GM19240 (cell line): ENCODE results near the gene FXR2.
A peak's percentile ranks its signal among the peaks of the same experiment; 100 is the strongest.
"Not testable (repeated sequence)": the region's sequence is repeated elsewhere in the genome, so short reads cannot be mapped to it uniquely, and the experiment has no call there.

Experiments
- DNase-seq: peaks from one replicate; pipeline ENCODE4 v3.0.0; 2011; ENCODE audit warnings: low spot score; ENCODE audit not compliant: insufficient read length

The FXR2 gene

DNA sequence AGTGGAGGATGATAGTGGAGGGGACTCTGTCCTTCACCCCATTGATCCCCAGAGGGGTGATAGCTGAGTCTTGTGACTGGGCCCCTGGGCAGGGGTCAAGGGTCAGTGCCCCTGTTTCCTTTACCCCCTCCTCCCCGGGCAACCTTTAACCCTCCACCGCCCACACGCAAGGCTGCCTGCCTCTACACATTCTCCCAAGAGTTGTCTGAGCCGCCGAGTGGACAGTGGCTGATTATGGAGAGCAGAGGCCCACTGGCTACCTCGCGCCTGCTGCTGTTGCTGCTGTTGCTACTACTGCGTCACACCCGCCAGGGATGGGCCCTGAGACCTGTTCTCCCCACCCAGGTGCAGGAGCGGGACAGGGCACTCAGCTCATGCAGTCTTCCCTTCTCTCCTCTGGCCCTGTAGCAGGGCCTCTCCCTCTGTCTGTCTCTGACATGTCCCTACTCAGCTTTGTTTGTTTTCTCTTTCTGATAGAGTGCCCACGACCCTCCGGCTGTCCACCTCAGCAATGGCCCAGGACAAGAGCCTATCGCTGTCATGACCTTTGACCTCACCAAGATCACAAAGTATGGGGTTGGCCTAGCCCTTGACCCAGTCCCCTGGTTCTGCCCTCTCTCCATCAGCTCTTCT lies 15.4 kb upstream of the FXR2 start, which contains the start of gene SHBG:
TSS of gene SHBG (plus strand) at position 197 of the 633 bp plus-strand sequence. CDS start at position 235, 38 bp downstream.
- DNase-seq = no peak

DNA sequence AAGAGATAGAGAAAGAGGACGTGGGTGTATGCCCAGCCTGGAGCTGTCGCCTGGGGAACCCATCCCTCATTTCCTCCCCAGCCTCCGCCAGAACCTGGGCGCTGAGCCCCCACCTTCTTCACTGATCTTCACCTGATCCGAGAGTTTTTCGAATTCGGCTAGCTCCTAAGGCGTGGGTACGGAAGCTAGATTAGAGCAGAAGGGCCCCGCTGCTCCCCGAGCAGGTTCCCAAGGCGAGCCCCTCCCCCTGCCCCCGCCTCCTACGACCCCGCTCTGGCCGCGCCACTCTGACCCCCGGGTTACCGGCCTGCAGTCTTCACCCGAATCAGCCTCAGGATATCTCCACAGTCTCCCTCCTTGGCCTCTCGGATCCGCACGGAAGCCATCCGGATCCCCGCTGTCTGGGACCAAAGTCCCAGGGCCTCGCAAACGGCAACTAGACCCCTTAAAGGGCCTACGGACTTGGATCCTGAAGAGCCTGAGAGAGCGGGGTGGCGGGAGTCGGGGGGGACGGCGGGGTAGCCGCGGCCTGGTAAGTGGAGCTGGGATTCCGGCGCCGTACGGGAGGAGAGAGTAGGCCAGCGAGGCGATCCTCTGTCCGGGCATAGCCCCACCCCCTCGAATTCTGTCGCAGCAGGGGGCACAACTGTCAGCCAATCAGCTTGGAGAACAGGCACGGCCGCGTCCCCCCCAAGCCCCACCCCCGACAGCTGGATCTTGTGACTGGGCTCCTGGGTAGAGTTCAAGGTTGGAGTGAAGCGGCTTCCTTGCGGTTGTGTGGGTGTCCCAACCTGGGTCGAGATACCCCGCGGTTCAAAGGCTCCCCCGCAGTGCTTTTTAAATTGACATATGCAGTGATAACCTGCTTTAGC lies 12.8 kb upstream of the FXR2 start, which contains the start of gene SAT2:
TSS of gene SAT2 (minus strand) at position 572 of the 872 bp plus-strand sequence. CDS start at position 386, 186 bp downstream.
- peak; percentile 94 for DNase-seq

DNA sequence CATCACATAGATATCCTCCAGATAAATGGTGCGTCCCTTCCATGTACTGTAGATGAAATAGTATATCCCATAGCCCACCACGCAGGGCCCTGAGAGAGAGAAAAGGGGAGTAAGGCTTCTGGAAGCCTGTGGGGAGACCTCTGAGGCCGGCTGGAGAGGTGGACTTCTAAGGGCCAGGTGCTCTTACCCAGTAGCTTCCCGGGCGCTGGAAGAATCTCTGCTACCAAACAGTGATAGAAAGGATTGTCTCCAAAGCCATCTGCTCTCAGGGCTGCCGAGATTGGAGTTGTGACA lies 12.2 kb upstream of the FXR2 start:
- no peak for DNase-seq

DNA sequence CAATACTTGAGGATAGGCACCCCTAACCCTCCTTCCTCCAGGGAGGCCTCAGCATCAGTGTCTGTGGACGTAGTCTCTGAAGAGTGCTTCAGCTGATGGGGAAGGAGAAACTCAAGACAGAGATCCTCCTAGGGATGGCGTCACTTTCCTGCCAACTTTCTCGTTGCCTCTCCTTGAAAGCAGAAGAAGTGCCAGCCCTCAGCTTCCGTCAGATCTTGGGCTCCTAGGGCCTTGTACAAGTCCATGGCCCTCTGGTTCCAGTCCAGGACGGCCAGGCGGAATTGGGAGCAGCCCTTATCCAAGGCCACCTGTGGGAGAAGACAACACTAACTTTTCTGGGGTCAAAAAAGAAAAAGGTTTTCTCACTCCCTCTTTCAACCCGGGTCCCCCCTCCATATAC lies 11.6 kb upstream of the FXR2 start:
- DNase-seq = no peak

DNA sequence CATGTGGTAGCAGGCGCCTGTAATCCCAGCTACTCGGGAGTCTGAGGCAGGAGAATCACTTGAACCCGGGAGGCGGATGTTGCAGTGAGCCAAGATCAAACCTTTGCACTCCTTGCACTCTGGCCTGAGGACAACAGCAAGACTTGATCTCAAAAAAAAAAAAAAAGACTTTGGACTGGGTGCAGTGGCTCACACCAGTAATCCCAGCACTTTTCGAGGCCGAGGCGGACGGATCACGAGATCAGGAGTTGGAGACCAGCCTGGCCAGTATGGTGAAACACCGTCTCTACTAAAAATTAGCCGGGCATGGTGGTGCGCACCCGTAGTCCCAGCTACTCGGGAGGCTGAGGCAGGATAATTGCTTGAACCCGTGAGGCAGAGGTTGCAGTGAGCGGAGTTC lies 11.1 kb upstream of the FXR2 start:
- DNase-seq = not testable (repeated sequence)

DNA sequence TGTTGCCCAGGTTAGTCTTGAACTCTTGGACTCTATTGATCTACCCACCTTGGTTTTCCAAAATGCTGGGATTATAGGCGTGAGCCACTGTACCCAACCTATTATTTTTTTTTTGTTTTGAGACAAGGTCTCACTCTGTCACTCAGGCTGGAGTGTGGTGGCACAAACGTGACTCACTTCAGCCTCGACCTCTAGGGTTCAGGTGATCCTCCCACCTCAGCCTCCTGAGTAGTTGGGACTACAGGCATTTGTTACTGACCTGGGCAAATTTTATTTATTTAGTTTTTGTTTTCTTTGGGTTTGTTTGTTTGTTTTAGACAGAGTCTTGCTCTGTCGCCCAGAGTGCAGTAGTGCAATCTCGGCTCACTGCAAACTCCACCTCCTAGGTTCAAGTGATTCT lies 9.0 kb upstream of the FXR2 start:
- DNase-seq = no peak

DNA sequence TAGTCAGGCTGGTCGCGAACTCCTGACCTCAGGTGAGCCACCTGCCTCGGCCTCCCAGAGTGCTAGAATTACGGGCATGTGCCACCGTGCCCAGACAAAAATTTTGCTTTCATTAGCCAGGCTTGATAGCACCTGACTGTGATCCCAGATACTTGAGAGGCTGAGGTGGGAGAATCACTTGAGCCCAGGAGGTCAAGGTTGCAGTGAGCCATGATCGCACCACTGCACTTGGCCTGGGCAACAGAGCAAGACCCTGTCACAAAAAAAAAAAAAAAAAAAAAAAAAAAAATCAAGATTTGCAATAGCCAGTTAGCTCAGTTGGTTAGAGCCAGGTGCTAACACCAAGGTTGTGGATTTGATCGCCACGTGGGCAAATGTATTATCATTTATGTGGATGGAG lies 6.1 kb upstream of the FXR2 start:
- no peak for DNase-seq

DNA sequence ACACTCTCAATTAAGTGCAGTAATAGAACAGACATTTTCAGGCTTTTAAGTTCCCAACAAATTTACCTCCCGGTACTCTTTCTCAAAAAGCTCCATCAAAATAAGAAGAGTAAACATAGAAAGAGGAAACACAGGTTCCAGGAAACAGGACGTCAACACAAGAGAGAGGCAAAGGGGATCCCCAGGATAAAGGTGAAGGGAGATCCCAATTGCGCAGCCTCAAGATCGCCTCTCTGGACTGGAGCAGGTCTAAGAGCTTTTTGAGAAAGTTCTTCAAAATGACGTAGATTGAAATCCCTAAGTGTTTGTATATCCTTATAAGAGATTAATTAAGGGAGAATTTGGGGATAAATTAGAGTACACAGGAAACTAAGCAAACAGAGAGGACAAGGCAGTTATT lies 3.9 kb upstream of the FXR2 start:
- no peak for DNase-seq

DNA sequence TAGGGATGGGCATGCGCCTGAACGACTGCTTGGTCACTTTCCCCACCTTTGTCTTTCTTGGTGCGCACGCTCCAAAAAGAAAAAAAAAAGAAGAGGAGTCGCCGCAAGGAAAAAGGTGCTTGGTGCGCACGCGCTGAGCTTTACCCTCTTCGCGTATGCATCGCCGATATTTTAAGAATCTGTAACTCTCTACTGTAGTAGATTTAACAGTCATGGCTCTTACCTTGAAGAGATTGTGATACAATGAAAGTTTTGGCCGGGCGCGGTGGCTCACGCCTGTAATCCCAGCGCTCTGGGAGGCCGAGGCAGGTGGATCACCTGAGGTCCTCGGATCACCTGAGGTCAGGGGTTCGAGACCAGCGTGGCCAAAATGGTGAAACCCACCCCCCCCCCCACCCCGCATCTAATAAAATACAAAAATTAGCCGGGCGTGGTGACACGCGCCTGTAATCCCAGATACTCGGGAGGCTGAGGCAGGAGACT lies 609 bp upstream of the FXR2 start:
- DNase-seq = no peak

DNA sequence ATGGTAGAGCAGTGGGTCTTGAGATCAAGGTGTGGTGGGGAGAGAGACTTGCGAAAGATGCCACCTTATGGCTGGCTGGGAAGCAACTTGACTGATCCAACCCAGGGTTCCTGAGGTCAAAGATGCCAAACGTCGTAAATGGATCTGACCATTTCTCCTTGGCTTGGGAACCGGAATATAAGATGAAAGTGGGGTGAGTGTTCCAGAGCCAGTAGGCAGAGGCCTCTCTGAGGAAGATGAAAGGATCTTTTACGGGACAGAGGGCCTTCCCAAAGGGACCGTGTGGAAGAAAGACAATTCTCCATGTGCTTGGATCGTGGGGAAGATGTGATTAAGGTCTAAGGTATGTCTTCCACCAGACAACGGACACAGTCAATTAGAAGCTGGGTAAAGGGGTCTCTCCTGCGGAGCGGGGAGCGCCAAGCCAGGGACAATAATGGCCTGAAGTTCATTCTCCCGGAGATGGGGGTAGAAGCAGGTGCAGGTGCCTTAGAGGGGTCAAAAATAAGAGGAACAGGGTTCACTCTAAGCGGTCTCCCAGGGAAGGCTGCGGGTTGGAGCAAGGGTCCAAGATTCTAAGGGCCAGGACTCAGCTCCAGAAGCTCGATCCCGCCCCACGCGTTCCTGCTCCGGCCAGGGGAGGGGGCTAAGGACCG lies 800 bp downstream of the FXR2 start:
- no peak for DNase-seq

DNA sequence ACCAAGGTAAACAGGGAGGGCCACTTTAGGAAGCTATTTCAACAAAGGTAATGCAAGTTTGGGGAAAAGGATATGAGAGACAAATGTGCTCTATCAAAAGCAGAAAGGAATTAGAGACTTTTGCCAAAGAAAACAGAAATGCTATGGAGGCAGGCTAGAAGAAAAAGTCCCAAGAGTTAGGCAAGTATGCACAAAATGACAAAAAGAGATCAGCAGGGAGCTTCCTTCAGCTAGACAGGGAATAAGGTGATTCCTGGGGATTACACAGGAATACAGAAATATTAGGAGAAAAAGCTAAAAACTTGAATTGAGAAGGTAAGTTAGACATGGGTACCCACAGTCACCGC lies 2.4 kb downstream of the FXR2 start:
- DNase-seq = no peak

DNA sequence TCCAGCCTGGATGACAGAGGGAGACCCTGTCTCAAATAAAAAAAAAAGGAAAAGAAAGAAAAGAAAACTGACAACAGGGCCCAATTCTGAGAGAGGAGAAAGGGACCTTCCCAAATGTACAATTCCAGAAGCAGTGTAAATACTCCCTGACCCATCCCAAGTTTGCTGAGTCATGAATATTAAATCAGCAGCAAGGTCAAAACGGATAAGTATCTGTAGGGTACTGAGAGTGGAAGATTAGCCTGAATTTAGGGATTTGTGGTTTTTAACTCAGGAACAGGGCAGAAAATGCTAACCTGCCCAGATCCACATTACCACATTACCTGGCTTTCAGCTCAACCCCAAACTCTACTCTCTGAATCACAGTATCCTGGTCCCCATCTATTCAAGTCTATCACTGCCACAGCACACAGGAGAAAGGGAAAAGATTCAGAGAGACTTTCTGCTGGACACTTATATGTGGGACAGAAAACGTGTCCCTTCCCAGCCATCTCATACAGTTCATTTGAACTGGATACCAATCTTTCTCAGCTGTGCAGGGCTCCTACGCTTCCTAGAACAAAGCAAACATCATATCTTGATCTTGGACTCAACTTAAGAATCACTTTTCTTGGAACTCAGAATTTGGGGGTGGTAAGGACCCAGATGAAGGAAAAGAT lies 2.9 kb downstream of the FXR2 start:
- DNase-seq = no peak

DNA sequence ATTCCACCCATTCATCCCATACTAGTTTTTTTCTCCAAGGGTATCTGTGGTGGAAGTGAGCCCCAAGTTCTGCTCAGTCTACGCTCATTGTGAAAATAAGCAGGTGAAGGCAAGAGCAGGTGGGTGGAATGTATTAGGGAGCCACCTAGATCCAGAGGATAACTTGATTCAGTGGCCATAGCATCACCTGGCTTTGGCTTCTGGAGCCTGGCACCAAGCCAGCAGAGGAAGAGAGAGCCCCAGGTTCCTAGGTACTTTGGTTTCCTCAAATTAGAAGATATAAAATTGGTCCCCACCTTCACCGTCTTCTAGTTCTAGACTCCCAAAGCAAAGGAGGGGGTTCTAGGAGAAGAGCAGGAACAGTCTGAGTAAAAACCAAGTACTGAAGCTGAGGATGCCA lies 4.1 kb downstream of the FXR2 start:
- no peak for DNase-seq

DNA sequence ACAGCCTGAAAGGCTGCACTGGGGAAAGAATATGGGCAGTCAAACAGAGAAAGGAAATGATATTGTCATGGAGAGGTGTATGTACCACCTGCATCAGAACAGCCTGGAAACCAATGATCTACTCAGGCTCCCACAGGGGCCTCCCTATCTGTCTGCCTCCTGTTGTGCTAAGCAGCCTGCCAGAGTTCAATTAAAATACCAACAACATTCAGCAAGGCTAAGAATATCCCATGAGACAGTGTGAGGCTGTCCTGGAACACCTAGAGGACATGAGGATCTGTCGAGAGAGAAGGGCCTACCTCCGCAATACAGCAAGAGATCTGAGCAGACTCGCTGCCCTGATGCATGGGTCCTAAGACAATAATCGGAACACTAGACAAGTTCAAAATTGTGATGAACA lies 8.4 kb downstream of the FXR2 start:
- no peak for DNase-seq

DNA sequence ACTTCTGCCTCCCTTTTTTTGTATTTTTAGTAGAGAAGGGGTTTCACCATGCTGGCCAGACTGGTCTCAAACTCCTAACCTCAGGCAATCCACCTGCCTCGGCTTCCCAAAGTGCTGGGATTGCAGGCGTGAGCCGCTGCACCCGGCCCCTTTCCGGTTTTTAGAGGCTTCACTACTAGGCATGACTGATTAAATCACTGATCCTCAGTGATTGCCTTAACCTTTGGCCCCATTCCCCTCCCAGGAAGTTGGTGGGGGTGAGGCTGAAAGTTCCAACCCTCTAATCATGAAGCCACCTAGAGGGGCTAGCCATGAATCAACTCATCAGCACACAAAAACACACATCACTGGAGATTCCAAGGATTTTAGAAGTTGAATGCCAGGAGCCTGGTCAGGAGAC lies 17.1 kb downstream of the FXR2 start:
- not testable (repeated sequence) for DNase-seq

DNA sequence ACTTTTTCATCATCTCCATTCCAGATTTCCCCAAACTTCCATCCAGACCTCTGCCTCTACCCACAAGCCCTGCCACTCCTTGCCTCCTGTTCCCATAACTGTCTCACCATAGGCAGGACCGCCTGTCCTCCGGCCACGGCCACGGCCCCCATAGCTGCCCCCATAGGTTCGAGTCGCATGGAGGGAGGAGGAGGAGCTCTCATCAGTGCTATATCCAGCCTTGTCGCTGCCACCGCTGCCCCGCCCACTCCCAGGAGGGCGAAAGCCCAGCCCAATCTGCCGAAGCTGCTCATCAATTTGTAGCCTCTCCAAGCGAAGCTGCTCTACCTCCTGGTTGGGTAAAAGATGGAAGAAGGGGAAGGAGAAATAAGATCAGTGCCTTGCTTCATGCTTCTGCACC lies 21.4 kb downstream of the FXR2 start:
- DNase-seq = no peak

DNA sequence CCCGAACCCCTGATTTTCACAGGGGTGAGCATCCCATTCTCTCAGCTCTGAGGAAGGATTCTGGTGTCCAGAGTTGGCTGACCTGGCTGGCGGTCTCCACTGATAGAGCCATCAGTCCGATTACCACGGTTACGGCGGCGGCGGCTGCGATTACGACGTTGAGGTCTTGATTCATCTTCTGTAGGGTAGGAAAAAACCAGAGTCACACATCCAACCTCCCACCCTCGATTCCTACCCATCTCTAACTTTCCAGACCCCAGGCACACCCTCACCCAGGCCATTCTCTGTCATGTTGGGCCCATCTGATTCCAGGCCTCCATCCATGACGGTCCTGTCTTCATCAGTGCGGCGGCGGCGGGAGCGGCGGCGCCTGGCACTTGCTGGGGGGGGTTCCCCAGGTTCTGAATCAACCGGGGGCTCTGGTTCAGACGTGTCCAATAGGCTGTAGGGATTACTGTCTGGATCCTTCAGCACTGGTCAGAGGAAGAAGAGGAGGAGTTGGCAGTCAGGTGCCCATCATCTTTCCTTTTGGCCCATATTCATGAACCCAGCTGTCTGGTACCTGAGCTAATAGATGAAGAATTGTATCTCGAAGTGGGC lies 22.2 kb downstream of the FXR2 start:
- no peak for DNase-seq

DNA sequence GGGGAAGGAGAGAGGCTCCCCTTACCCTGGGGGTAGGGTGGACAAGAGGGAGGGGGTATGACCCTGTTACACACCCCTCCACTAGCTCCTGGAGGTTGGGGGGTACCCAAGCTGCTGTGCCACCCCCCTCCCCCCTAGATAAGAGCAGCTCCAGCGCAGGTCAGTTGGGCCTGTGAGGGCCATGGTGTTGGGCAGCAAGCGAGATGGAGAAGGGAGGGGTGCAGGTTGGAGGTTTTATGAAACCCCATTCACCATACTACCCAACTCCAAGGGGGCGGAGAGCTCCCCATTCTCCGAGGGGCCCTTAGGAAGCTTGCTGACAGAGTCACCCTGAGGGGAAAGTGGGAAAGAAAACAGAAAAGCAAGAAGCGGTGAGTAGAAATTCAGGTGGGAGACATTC lies 23.1 kb downstream of the FXR2 start:
- DNase-seq = no peak

DNA sequence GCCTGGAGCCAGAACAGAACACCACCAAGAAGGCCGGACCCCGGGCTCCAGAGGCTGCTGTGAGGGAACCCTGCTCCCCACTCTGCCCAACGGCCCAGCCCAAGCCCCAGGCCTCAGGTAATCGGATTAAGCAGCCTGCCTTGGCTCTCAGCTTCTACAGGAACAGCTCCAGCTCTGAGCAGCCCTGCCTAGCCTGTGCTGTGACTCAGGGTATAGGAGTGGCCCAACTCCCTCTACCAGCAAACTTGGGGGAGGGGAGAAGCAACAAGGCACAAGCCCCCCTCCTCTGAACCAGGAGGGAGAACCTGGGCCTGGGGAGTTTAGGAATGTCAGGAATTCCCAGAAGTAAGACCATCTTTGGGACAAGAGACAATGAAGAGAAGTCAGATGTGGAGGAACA lies 24.0 kb downstream of the FXR2 start:
- no peak for DNase-seq

DNA sequence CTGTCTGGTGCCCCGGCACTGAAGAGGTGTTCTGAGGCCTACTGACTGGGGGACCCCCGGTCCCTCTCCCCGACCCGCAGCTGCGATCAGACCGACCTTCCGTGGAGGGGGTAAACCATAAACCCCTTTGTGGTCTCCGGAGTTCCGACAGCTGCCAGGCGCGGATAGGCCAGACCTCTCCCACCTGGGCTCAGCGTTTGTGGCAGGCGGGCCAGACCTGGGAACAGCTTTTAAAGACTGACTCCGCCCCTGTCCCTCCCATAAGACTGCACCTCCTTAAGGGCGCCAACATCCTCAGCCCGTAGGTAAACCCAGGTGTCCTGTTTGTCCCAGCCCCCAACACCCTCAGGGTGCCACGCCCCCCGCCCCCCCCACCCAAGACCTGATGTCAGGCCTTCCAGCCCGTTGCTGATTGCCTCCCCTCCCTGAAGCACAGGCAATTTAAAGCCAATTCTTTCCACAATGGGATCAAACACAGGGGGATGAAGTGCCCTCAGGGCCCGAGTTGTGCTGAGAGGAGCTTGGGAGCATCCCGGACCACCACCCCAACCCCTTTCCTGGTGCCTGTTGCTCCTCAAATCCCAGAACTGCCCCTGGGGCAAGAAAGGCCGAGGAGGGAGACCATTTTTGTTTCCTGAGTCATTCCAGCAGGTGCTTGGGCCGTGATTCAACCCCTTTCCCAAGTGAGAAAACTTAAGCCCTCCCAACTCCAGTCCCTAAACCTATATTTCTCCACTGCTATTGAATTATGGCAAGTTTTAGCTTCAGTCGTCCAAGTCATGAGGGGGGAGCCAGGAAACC lies 24.6 kb downstream of the FXR2 start, which contains the start of gene SOX15:
TSS of gene SOX15 (minus strand) at position 204 of the 801 bp plus-strand sequence. CDS start 418 bp downstream, outside the sequence.
- DNase-seq = no peak
